Uterus (tissue), 4 donors: ENCODE measurements around the gene HIRA. TPM values are rescaled to one million over a fixed set of nuclear protein-coding genes. Genes with fewer than 3 reads are reported as not detected.
A peak's percentile ranks its signal among the peaks of the same experiment; 100 is the strongest.

ENCODE experiments used
- DNase-seq, 2 donors: peaks; one replicate each; pipeline ENCODE4 v3.0.0-alpha.2; 2019 to 2020
- H3K27ac ChIP-seq, 2 donors: fragments of 200-600 bp; sonication (generic); 1 replicate in 1 of 2; 2 replicates in 1 of 2; pipeline ENCODE4 v1.5.1; 2016 to 2018
- H3K27me3 ChIP-seq, 2 donors: fragments of 200-600 bp; sonication (generic); one replicate each; pipeline ENCODE4 v1.5.1; 2018 to 2019; ENCODE audit warnings: control low read depth in 1 of 2
- H3K36me3 ChIP-seq, 2 donors: fragments of 200-600 bp; sonication (generic); one replicate each; pipeline ENCODE4 v1.5.1; 2019; ENCODE audit warnings: control low read depth in 1 of 2
- H3K4me1 ChIP-seq, 2 donors: fragments of 200-600 bp; sonication (generic); one replicate each; pipeline ENCODE4 v1.5.1; 2018 to 2019; ENCODE audit warnings: control low read depth in 1 of 2
- H3K4me3 ChIP-seq, 2 donors: fragments of 200-600 bp; sonication (generic); 1 replicate in 1 of 2; 2 replicates in 1 of 2; pipeline ENCODE4 v1.5.1; 2018 to 2019; ENCODE audit warnings: mild to moderate bottlenecking in 1 of 2
- H3K9me3 ChIP-seq, 2 donors: fragments of 200-600 bp; sonication (generic); one replicate each; pipeline ENCODE4 v1.5.1; 2019; ENCODE audit warnings: control low read depth in 1 of 2
- POLR2A ChIP-seq, 2 donors: fragments of 450-650 bp; IDR thresholded peaks; one replicate each; pipeline ENCODE4 v1.6.1; 2016; ENCODE audit warnings: antibody characterized with exemption in 2 of 2, mild to moderate bottlenecking in 1 of 2, moderate library complexity in 1 of 2
- intact Hi-C: fragments of 100-400 bp; cut with DNase I; formaldehyde crosslinking; loops from one replicate; pipeline ENCODE4 v1.15.1; 2023; ENCODE audit warnings: low total_unique reads
- total RNA-seq, 4 donors: library from RNA; depleted of rRNA in 3 of 4; stranded (reverse); fragments of >200 nt in 3 of 4; gene quantifications; one replicate each; pipeline versions ENCODE4 v1.1.0 to v1.2.4, GENCODE V29; 2014 to 2023
- TF ChIP-seq, protein P1 (sequence below), 4 experiments: fragments of 200-600 bp in 2 of 4; fragments of 450-650 bp in 2 of 4; sonication (generic) in 2 of 4; IDR thresholded peaks; one replicate each; pipeline ENCODE4 v1.5.1; 2016 to 2019; ENCODE audit warnings: antibody characterized with exemption in 4 of 4, mild to moderate bottlenecking in 2 of 4, moderate library complexity in 1 of 4
- donor health status: DM: yes; HTN: yes; CAD: no.

HIRA gene
- total RNA-seq, 4 donors from 2014 or later = 0.29 to 32.1 (median 11.7) TPM

DNA sequence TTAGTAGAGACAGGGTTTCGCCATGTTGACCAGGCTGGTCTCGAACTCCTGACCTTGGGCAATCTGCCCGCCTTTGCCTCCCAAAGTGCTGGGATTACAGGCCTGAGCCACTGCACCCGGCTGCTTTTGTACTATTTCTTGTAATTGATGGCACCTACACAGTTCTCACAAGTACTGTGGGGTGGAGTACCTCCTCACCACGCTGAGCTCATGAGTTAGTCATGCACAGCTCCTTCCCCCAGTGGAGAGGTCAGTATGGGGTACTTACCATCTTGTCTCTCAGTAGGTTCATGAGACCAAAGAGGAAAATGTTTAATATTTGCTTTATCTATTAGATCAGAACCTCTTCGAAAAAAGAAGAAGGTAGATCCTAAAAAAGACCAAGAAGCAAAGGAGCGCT lies 2.9 kb upstream of the HIRA start:
- H3K4me3 ChIP-seq = no peak overlapping the region
- no peak for DNase-seq
- H3K9me3 ChIP-seq = no peaks in the 10 kb centered on the region
- intact Hi-C loops = no loop called here
- H3K4me1 ChIP-seq = peaks cover 12 to 17% of the 10 kb centered on the region in 2 donors
- no peaks in the 10 kb centered on the region for H3K27me3 ChIP-seq
- no peaks in the 10 kb centered on the region for H3K36me3 ChIP-seq
- TF ChIP-seq POLR2A (IDR thresholded peaks at IDR 0.05) = no peak
- TF ChIP-seq, protein P1, sequence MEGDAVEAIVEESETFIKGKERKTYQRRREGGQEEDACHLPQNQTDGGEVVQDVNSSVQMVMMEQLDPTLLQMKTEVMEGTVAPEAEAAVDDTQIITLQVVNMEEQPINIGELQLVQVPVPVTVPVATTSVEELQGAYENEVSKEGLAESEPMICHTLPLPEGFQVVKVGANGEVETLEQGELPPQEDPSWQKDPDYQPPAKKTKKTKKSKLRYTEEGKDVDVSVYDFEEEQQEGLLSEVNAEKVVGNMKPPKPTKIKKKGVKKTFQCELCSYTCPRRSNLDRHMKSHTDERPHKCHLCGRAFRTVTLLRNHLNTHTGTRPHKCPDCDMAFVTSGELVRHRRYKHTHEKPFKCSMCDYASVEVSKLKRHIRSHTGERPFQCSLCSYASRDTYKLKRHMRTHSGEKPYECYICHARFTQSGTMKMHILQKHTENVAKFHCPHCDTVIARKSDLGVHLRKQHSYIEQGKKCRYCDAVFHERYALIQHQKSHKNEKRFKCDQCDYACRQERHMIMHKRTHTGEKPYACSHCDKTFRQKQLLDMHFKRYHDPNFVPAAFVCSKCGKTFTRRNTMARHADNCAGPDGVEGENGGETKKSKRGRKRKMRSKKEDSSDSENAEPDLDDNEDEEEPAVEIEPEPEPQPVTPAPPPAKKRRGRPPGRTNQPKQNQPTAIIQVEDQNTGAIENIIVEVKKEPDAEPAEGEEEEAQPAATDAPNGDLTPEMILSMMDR (IDR thresholded peaks at IDR 0.05) = no peak
- no peak overlapping the region for H3K27ac ChIP-seq

DNA sequence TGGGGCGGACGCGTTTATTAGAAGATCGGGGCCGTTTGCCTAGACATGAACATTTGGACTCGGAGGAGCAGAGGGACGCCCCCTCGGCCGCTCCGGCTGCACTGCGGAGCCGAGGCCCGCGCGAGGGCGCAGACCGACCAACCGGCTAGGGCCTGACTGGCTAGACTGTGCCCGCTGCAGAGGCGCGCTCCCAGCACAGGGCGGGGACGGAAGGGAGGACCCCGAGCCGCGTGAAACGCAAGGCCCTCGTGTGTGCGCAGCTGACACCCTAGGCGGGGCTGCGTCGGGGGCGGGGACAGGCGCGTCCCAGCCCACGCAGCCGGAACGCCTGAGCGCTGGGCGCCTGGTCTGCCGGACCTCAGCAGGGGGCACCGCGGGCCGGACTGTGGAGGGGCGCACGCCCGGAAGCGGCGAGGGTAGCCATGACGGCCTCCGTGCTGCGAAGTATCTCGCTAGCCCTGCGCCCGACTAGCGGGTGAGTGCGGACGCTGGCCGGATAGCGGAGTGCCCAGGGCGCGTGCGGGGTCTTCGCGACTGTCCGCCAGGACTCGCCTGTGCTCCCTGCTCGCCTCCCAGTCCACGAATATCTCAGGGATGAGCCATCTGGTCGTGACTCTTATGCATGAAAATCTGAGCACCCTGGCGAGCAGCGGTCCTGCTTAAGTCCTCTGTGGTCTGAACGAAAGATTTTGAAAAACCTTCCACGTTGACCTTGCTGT lies 759 bp upstream of the HIRA start, which contains the start of gene MRPL40:
Gene MRPL40, plus strand, starts transcription at position 413 of the 719 bp plus-strand sequence. Its CDS starts 10 bp downstream, at position 423.
- intact Hi-C loops = no loop called here
- H3K27ac ChIP-seq = peak within 1 kb of the TSS; percentile 89 to 94

DNA sequence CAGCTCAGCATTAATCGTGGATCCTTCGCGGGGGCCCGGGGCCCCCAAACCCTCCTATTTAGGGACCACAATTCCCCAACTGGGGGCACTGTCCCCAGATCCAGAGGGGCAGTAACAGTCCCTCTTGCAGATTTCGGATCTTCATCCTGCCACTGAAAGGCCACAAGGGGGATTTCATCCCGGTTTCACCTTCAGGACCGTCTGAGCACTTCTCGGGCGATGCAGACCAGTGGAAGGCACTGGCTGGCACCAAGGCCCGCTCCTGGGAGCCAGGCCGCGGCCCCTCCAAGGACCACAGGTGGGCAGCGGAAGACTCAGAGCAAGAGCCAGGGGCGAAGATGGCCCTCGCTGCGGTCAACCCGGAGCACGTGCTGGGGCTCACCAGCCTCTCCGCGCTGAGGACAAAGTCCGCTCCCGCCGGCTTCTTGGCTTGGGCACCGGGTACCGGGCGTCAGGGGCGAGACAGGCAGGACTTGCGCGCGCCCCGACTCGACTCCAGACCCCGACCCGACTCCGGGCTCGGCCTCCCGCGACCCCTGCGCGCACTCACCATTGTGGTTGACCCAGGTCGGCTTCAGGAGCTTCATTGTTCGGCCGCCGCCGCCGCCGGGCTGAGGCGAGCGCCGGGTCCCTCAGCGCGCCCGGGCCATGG lies 517 bp downstream of the HIRA start:
- peak overlapping the region; percentile 81 to 90 for H3K4me3 ChIP-seq
- intact Hi-C loops = no loop called here
- H3K27ac ChIP-seq = peak overlapping the region in 1 of 2 donors; percentile 89
- H3K4me1 ChIP-seq = peaks cover 12 to 18% of the 10 kb centered on the region in 2 donors
- TF ChIP-seq POLR2A (IDR thresholded peaks at IDR 0.05) = no peak
- TF ChIP-seq, protein P1 (IDR thresholded peaks at IDR 0.05) = no peak
- no peaks in the 10 kb centered on the region for H3K27me3 ChIP-seq
- H3K36me3 ChIP-seq = no peaks in the 10 kb centered on the region
- DNase-seq = peak in 1 of 2 donors; percentile 38
- no peaks in the 10 kb centered on the region for H3K9me3 ChIP-seq

More for the DNA sequence above, 759 bp upstream of the HIRA start, which contains the start of gene MRPL40:
- H3K9me3 ChIP-seq = no peaks in the 10 kb centered on the region
- peak; percentile 45 to 85 for TF ChIP-seq POLR2A (IDR thresholded peaks at IDR 0.05)
- TF ChIP-seq, protein P1 (IDR thresholded peaks at IDR 0.05) = peak in 2 of 4 experiments; percentile 41 to 44
- H3K27me3 ChIP-seq = no peaks in the 10 kb centered on the region
- no peaks in the 10 kb centered on the region for H3K36me3 ChIP-seq
- peak; percentile 88 to 94 for DNase-seq
- H3K4me1 ChIP-seq = peaks cover 12 to 18% of the 10 kb centered on the region in 2 donors
- peak within 1 kb of the TSS; percentile 81 to 90 for H3K4me3 ChIP-seq

DNA sequence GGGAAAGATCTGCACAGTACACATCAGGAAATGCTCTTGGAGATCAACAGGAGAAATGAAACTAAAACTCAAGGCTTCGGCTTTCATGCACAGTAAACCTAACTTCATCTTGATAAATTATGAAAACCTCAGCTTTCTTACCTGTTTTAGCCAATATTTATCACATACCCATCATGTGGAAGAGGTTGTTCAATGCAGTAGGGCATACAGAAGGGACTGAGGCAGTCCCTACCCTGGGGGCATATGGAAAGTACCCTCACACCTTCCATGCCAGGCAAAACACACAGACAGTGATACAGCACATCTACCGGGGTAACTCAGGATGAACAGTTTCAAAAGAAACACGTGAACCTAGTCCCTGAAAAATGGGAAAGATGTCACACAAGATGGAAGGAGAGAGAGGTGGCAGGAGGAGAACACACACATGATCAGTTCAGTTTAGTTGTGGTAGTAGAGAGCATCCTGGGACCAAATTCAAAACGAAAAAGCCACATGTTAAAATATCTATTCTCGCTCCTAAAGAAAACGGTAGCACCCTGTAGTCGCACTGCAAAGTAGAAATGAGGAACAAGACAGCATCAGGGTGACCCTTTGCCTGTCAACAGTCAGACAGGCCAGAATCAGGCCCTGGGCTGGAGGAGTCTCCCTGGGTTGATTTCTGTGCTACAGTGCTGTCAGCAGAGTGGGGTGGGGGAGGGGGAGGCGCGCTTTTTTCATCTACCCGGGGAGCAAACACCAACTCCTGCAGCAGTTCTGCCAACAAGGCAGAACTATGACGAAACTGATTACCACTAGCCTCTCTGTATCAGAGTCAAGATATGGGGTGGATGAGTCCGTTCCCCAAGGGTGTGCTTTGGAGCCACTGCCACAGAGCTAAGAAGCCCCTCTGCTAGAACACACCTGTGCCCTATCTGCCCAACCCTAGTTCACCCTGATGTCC lies 1.3 kb downstream of the HIRA start:
- Histone ChIP-seq H3K4me3 (peak overlapping the region; percentile 81 to 90), H3K4me1 (peaks cover 12 to 18% of the 10 kb centered on the region in 2 donors), H3K9me3 (no peaks in the 10 kb centered on the region), H3K36me3 (no peaks in the 10 kb centered on the region), H3K27me3 (no peaks in the 10 kb centered on the region), H3K27ac (no peak overlapping the region)
- TF ChIP-seq, protein P1 (IDR thresholded peaks at IDR 0.05) = no peak
- no peak for TF ChIP-seq POLR2A (IDR thresholded peaks at IDR 0.05)
- intact Hi-C loops = no loop called here
- no peak for DNase-seq
